Glutamatergic neuron (in vitro differentiated cells): ENCODE data around the gene PPIF. TPM values are rescaled to one million over a fixed set of nuclear protein-coding genes. Genes with fewer than 3 reads are reported as not detected.

Source experiments
- DNase-seq: peaks from one replicate; pipeline ENCODE4 v3.0.0; 2022
- H3K27ac Mint-ChIP-seq: one replicate; pipeline ENCODE4 v1.8.0; 2020; ENCODE audit warnings: mild to moderate bottlenecking, mixed read lengths, inconsistent platforms; ENCODE audit not compliant: unreplicated experiment
- H3K27me3 Mint-ChIP-seq: one replicate; pipeline ENCODE4 v1.8.0; 2020; ENCODE audit warnings: mild to moderate bottlenecking, moderate library complexity, mixed read lengths, inconsistent platforms; ENCODE audit not compliant: unreplicated experiment
- H3K36me3 Mint-ChIP-seq: one replicate; pipeline ENCODE4 v1.8.0; 2020; ENCODE audit warnings: mild to moderate bottlenecking, mixed read lengths, inconsistent platforms; ENCODE audit not compliant: unreplicated experiment
- H3K4me1 Mint-ChIP-seq: one replicate; pipeline ENCODE4 v1.8.0; 2020; ENCODE audit warnings: mild to moderate bottlenecking, low read depth, mixed read lengths, inconsistent platforms; ENCODE audit not compliant: unreplicated experiment
- H3K4me3 Mint-ChIP-seq: one replicate; pipeline ENCODE4 v1.8.0; 2020; ENCODE audit warnings: mild to moderate bottlenecking, mixed read lengths, inconsistent platforms; ENCODE audit not compliant: unreplicated experiment
- H3K9me3 Mint-ChIP-seq: one replicate; pipeline ENCODE4 v1.8.0; 2020; ENCODE audit warnings: mild to moderate bottlenecking, moderate library complexity, mixed read lengths, inconsistent platforms; ENCODE audit not compliant: unreplicated experiment
- total RNA-seq: library from RNA; stranded (reverse); fragmentation: NEBNext Ultra II Directional; extraction: Animal tissue kit (Norgen Biotek cat#: 25700); gene quantifications from one replicate; pipeline ENCODE4 v1.2.1, GENCODE V29; 2021; ENCODE audit not compliant: unreplicated experiment
- TF ChIP-seq, protein P1 (sequence below): fragments of 200-600 bp; sonication (generic); IDR thresholded peaks from one replicate; pipeline ENCODE4 v1.5.0; 2021; ENCODE audit not compliant: partially characterized antibody, unreplicated experiment

Gene PPIF
- total RNA-seq, 1 donor from 2014 or later = 24.2 TPM

DNA sequence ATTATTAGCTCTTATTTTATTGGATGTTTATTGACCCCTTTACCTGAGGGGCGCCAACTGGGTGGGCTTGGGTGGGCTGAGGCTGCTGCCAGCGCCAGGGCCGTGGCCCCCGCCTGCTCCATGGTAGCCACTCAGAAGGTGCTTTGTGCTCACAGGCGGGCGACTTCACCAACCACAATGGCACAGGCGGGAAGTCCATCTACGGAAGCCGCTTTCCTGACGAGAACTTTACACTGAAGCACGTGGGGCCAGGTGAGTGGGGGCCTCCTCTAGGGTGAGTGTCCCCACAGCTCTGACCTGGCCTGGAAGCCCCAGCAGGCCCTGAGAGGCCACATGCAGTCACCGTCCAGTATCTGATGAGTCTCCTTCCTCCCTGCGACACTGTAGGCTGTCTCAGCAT is 4.1 kb downstream of the PPIF start:
- peaks cover 18% of the 10 kb centered on the region for H3K36me3 Mint-ChIP-seq
- no peak overlapping the region for H3K27ac Mint-ChIP-seq
- H3K9me3 Mint-ChIP-seq = no peaks in the 10 kb centered on the region
- no peak overlapping the region for H3K4me3 Mint-ChIP-seq
- TF ChIP-seq, protein P1, sequence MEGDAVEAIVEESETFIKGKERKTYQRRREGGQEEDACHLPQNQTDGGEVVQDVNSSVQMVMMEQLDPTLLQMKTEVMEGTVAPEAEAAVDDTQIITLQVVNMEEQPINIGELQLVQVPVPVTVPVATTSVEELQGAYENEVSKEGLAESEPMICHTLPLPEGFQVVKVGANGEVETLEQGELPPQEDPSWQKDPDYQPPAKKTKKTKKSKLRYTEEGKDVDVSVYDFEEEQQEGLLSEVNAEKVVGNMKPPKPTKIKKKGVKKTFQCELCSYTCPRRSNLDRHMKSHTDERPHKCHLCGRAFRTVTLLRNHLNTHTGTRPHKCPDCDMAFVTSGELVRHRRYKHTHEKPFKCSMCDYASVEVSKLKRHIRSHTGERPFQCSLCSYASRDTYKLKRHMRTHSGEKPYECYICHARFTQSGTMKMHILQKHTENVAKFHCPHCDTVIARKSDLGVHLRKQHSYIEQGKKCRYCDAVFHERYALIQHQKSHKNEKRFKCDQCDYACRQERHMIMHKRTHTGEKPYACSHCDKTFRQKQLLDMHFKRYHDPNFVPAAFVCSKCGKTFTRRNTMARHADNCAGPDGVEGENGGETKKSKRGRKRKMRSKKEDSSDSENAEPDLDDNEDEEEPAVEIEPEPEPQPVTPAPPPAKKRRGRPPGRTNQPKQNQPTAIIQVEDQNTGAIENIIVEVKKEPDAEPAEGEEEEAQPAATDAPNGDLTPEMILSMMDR = no peak
- peaks cover 4% of the 10 kb centered on the region for H3K4me1 Mint-ChIP-seq
- no peak for DNase-seq
- peaks cover 7% of the 10 kb centered on the region for H3K27me3 Mint-ChIP-seq

- peaks cover 7% of the 10 kb centered on the region for H3K27me3 Mint-ChIP-seq
- peaks cover 2% of the 10 kb centered on the region for H3K4me1 Mint-ChIP-seq
- H3K36me3 Mint-ChIP-seq = peaks cover 18% of the 10 kb centered on the region
- H3K9me3 Mint-ChIP-seq = no peaks in the 10 kb centered on the region
- TF ChIP-seq, protein P1 = no peak
- no peak overlapping the region for H3K27ac Mint-ChIP-seq
- H3K4me3 Mint-ChIP-seq = no peak overlapping the region
- no peak for DNase-seq
These were observed 5.0 kb downstream of the PPIF start for GRCh38 chr10:79352035-79352877.

- peaks cover 18% of the 10 kb centered on the region for H3K36me3 Mint-ChIP-seq
- no peak for DNase-seq
- no peak overlapping the region for H3K4me3 Mint-ChIP-seq
These were observed 5.7 kb downstream of the PPIF start for GRCh38 chr10:79353000-79353406.

GRCh38 chr10:79353726-79354125 is 6.5 kb downstream of the PPIF start:
- DNase-seq = no peak
- no peaks in the 10 kb centered on the region for H3K4me1 Mint-ChIP-seq
- H3K36me3 Mint-ChIP-seq = peaks cover 18% of the 10 kb centered on the region
- no peak overlapping the region for H3K27ac Mint-ChIP-seq
- H3K4me3 Mint-ChIP-seq = no peak overlapping the region
- peaks cover 8% of the 10 kb centered on the region for H3K27me3 Mint-ChIP-seq
- TF ChIP-seq, protein P1 = no peak
- H3K9me3 Mint-ChIP-seq = no peaks in the 10 kb centered on the region

More at GRCh38 chr10:79353000-79353406, 5.7 kb downstream of the PPIF start:
- Mint-ChIP-seq H3K27ac (no peak overlapping the region), H3K27me3 (peaks cover 7% of the 10 kb centered on the region), H3K4me1 (peaks cover 2% of the 10 kb centered on the region), H3K9me3 (no peaks in the 10 kb centered on the region)
- TF ChIP-seq, protein P1 = no peak

- Mint-ChIP-seq H3K27ac (no peak overlapping the region), H3K4me1 (no peaks in the 10 kb centered on the region), H3K27me3 (peaks cover 8% of the 10 kb centered on the region), H3K4me3 (no peak overlapping the region), H3K36me3 (peaks cover 18% of the 10 kb centered on the region), H3K9me3 (no peaks in the 10 kb centered on the region)
- no peak for DNase-seq
- TF ChIP-seq, protein P1 = no peak
These were observed 6.9 kb downstream of the PPIF start for GRCh38 chr10:79354141-79354540.
